Measurements from ENCODE around the gene SNAPC4. TPM values are rescaled to one million over a fixed set of nuclear protein-coding genes. Genes with fewer than 3 reads are reported as not detected.

Gene SNAPC4
- total and polyA plus RNA-seq, 2 of the 8 experiments (the other 6 are each of a cell fraction or from before 2014, with no cell fraction given), result 6.9 to 18.1 TPM

- Histone ChIP-seq H3K14ac (ENCODE audit: insufficient read length) (no peak overlapping the region), H2AFZ (ENCODE audit: low read length) (no peak overlapping the region), H4K8ac (ENCODE audit: extremely low read depth, insufficient read depth, low read length) (no peak overlapping the region), H2BK15ac (ENCODE audit: low read length) (no peak overlapping the region), H3K4me3 (ENCODE audit: extremely low read depth in 1 of 4, insufficient read depth in 2 of 4, low read depth in 3 of 4, low read length in 4 of 4) (no peak overlapping the region), H4K5ac (ENCODE audit: insufficient read length, low read depth, low read length) (no peak overlapping the region), H3K23ac (ENCODE audit: insufficient read length) (no peak overlapping the region), H2BK12ac (ENCODE audit: low read depth, low read length) (no peak overlapping the region), H3K79me1 (ENCODE audit: low read depth, low read length) (peaks cover 10% of the 10 kb centered on the region; the same call in 1 of the 2 replicates), H3K9ac (replicated peaks in 1 of 4; ENCODE audit: extremely low read depth in 1 of 4, low read depth in 3 of 4, low read length in 3 of 4) (no peak overlapping the region), H3K23me2 (ENCODE audit: low read depth, low read length) (peaks cover 6% of the 10 kb centered on the region; the same call in 1 of the 2 replicates), H3K27ac (ENCODE audit: low read depth, low read length) (no peak overlapping the region), H3K56ac (replicated peaks; ENCODE audit: insufficient read length, low read depth, low read length) (no peak overlapping the region), H2BK20ac (ENCODE audit: low read length) (no peak overlapping the region), H3K36me3 (ENCODE audit: control insufficient read depth in 2 of 4, insufficient read depth in 4 of 4, low read length in 3 of 4) (peaks cover 34 to 57% (median 50%) of the 10 kb centered on the region in 4 experiments), H2BK120ac (replicated peaks; ENCODE audit: low read depth, low read length) (no peak overlapping the region), H2AK5ac (ENCODE audit: low read depth, low read length) (no peak overlapping the region), H3K27me3 (replicated peaks in 1 of 4; ENCODE audit: control insufficient read depth in 3 of 4, extremely low read depth in 1 of 4, insufficient read depth in 3 of 4, low read length in 3 of 4) (no peaks in the 10 kb centered on the region), H4K20me1 (replicated peaks in 1 of 2; ENCODE audit: control insufficient read depth in 1 of 2, insufficient read depth in 2 of 2, low read length in 2 of 2) (peaks cover 4 to 14% of the 10 kb centered on the region in 2 experiments), H3K9me3 (ENCODE audit: insufficient read depth in 2 of 2, low read depth in 1 of 2, low read length in 1 of 2) (no peaks in the 10 kb centered on the region), H3K4ac (replicated peaks; ENCODE audit: insufficient read length, low read depth, low read length) (no peak overlapping the region), H2BK5ac (ENCODE audit: low read depth, low read length) (no peak overlapping the region), H3K4me1 (replicated peaks in 1 of 4; ENCODE audit: control insufficient read depth in 3 of 4, insufficient read depth in 4 of 4, low read length in 3 of 4) (peaks cover 0 to 10% (median 7%) of the 10 kb centered on the region in 4 experiments; a peak in 5 of 7 replicates), H3K79me2 (ENCODE audit: control insufficient read depth in 1 of 2, insufficient read depth in 2 of 2, low read length in 2 of 2) (peaks cover 0 to 26% of the 10 kb centered on the region in 2 experiments; a peak in 2 of 4 replicates), H3K18ac (ENCODE audit: extremely low read depth, low read length) (no peak overlapping the region), H4K91ac (replicated peaks; ENCODE audit: insufficient read length, low read length) (no peak overlapping the region), H3K4me2 (ENCODE audit: insufficient read depth in 1 of 2, low read depth in 2 of 2, low read length in 2 of 2) (no peak overlapping the region)
- POLR2A ChIA-PET (ENCODE audit: partially characterized antibody), result interaction anchor here (1.0 to 14.6 kb wide), 5 partner anchors 10 to 33 kb away, joined by 3 to 139 read pairs (median 72); partner anchors contain the start of genes CARD9, DNLZ, ENTR1 and PMPCA
- FAIRE-seq, result no peak
- DNase-seq (ENCODE audit: low read depth in 1 of 2, low spot score in 2 of 2), result no peak
- CTCF ChIA-PET (ENCODE audit: partially characterized antibody), result interaction anchor here (1.0 to 1.6 kb wide), 5 partner anchors 8 to 85 kb away, joined by 3 to 4 read pairs (median 3); no protein-coding TSS in a partner anchor
- no CpG with 5 or more reads among the region's 6 CpGs for WGBS, 2 experiments (ENCODE audit: extremely low coverage in 1 of 2, insufficient coverage in 1 of 2, insufficient read length in 1 of 2, insufficient replicate concordance in 2 of 2, low coverage in 1 of 2, low lambda C conversion rate in 2 of 2, missing lambda C conversion rate in 1 of 2)
- TF ChIP-seq JUND (IDR thresholded peaks at IDR 0.05; ENCODE audit: low read length) (no peak), EZH2 (IDR thresholded peaks at IDR 0.05; ENCODE audit: low read depth, low read length, severe bottlenecking) (no peak), RAD21 (IDR thresholded peaks at IDR 0.05 in 1 of 2, conservative IDR thresholded peaks at IDR 0.05 in 1 of 2; ENCODE audit: low read depth in 2 of 2, low read length in 2 of 2) (no peak), CTBP2 (IDR thresholded peaks at IDR 0.05; ENCODE audit: borderline replicate concordance, insufficient read depth, insufficient read length, low read length) (no peak), BRCA1 (IDR thresholded peaks at IDR 0.05; ENCODE audit: low read depth, low read length) (no peak), RXRA (IDR thresholded peaks at IDR 0.05; ENCODE audit: insufficient read depth, low read depth, low read length) (no peak), CEBPB (IDR thresholded peaks at IDR 0.05; ENCODE audit: low read depth, low read length) (no peak), SRF (IDR thresholded peaks at IDR 0.05; ENCODE audit: low read depth, low read length) (no peak), NRF1 (IDR thresholded peaks at IDR 0.05; ENCODE audit: low read depth, low read length) (no peak), EP300 (IDR thresholded peaks at IDR 0.05; ENCODE audit: borderline replicate concordance in 1 of 2, low read depth in 2 of 2, low read length in 2 of 2) (no peak), TBP (IDR thresholded peaks at IDR 0.05; ENCODE audit: low read depth, low read length) (no peak)
- TF ChIP-seq, protein P1, sequence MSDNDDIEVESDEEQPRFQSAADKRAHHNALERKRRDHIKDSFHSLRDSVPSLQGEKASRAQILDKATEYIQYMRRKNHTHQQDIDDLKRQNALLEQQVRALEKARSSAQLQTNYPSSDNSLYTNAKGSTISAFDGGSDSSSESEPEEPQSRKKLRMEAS (IDR thresholded peaks at IDR 0.05), result no peak
Observed at GRCh38 chr9:136397643-136398042, 2.3 kb downstream of the SNAPC4 start.
